ENCODE results near the gene HSPG2.
A peak's percentile ranks its signal among the peaks of the same experiment; 100 is the strongest.

Gene HSPG2

DNA sequence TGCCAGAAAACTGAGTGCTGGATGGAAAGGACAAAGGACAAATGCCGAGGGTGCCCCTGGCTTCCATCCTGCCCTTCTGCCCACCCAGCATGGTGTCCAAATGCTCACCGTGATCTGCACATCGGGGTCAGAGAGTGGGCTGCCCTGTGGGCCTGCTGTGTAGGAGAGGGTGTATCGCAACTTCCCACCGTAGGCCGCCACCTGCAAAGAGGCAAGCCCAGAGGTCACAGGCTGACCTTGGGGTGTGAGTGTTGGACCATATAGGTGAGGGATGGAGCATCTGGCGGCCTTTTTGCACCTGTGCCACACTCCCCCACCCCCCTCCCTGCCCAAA is 71.5 kb downstream of the HSPG2 start:
- Histone ChIP-seq H3K79me2 (ENCODE audit: control insufficient read depth, insufficient read depth, low read length) (no peaks in the 10 kb centered on the region), H2BK5ac (ENCODE audit: low read length) (no peak overlapping the region), H3K4ac (ENCODE audit: low read depth, low read length) (no peak overlapping the region), H3K27ac (ENCODE audit: low read depth, low read length) (no peak overlapping the region), H2BK15ac (replicated peaks; ENCODE audit: low read depth) (no peak overlapping the region), H3K27me3 (ENCODE audit: insufficient read depth, low read length, poor library complexity) (no peaks in the 10 kb centered on the region), H3K56ac (ENCODE audit: low read length) (no peak overlapping the region), H2AK5ac (ENCODE audit: low read length) (no peak overlapping the region), H3K36me3 (ENCODE audit: control insufficient read depth, insufficient read depth, low read length) (peaks cover 7% of the 10 kb centered on the region), H4K8ac (ENCODE audit: low read depth, low read length) (no peak overlapping the region), H3K18ac (ENCODE audit: low read length) (no peak overlapping the region), H3K79me1 (ENCODE audit: low read length) (no peaks in the 10 kb centered on the region), H2BK120ac (ENCODE audit: low read depth, low read length) (no peak overlapping the region), H3K4me1 (ENCODE audit: control insufficient read depth, low read depth, low read length) (peaks cover 3% of the 10 kb centered on the region), H3K23ac (ENCODE audit: low read length) (no peak overlapping the region), H4K5ac (ENCODE audit: low read length) (no peak overlapping the region), H3K4me3 (ENCODE audit: low read length) (no peak overlapping the region), H3K9ac (ENCODE audit: low read length) (no peak overlapping the region), H3K4me2 (ENCODE audit: low read length) (no peak overlapping the region)
- no CpG with 5 or more reads among the region's 7 CpGs for WGBS (ENCODE audit: extremely low coverage, insufficient coverage, low lambda C conversion rate)
- DNase-seq, result no peak

DNA sequence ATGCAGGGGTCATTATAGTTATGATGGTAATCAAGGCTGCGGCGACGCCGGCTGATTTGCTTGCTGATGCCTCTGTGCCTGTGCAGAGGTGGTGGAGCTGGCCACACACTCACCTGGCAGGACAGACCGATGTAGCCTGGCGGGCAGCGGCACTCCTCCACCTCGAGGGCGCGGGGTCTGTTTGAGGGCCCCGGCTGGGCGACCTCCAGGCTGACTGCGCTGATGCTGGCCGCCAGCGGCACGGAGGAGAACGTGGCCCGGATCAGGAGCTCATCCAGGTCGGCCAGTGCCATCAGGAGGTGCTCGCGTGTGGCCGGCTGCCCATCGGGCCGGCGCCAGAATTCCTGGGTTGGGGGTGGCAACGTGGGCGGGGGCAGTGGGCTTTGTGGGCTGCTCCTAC is 72.4 kb downstream of the HSPG2 start:
- Histone ChIP-seq H2BK5ac (ENCODE audit: low read length) (no peak overlapping the region), H3K4ac (ENCODE audit: low read depth, low read length) (no peak overlapping the region), H3K4me1 (ENCODE audit: control insufficient read depth, low read depth, low read length) (peaks cover 3% of the 10 kb centered on the region), H2AK5ac (ENCODE audit: low read length) (no peak overlapping the region), H3K4me3 (ENCODE audit: low read length) (no peak overlapping the region), H3K27me3 (ENCODE audit: insufficient read depth, low read length, poor library complexity) (no peaks in the 10 kb centered on the region), H4K5ac (ENCODE audit: low read length) (no peak overlapping the region), H2BK120ac (ENCODE audit: low read depth, low read length) (no peak overlapping the region), H3K18ac (ENCODE audit: low read length) (no peak overlapping the region), H3K27ac (ENCODE audit: low read depth, low read length) (no peak overlapping the region), H3K9ac (ENCODE audit: low read length) (no peak overlapping the region), H3K79me2 (ENCODE audit: control insufficient read depth, insufficient read depth, low read length) (no peaks in the 10 kb centered on the region), H3K4me2 (ENCODE audit: low read length) (no peak overlapping the region), H3K56ac (ENCODE audit: low read length) (no peak overlapping the region), H2BK15ac (replicated peaks; ENCODE audit: low read depth) (no peak overlapping the region), H4K8ac (ENCODE audit: low read depth, low read length) (no peak overlapping the region), H3K23ac (ENCODE audit: low read length) (no peak overlapping the region), H3K79me1 (ENCODE audit: low read length) (no peaks in the 10 kb centered on the region), H3K36me3 (ENCODE audit: control insufficient read depth, insufficient read depth, low read length) (peaks cover 9% of the 10 kb centered on the region)
- DNase-seq, result no peak
- WGBS (ENCODE audit: extremely low coverage, insufficient coverage, low lambda C conversion rate), result no CpG with 5 or more reads among the region's 27 CpGs

DNA sequence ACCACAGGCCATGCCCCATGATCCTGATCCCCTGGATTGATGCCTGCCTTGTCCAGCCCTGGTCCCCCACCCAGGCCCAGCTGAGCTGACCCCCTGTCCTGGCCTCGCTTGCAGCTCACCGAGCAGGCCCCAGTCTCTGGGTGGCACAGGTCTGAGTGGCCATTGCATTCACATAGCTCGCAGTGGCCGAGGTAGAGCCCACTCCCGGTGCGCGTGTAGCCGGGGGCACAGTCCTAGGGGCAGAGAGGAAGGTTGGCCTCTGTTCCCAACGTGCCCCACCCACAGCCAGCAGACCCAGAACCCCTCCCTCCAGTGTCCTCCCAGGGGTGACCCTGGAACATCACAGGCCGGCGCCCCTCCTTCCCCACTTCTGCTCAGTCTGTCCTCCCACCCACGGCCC is 73.1 kb downstream of the HSPG2 start:
- no peak overlapping the region for H2BK120ac ChIP-seq (ENCODE audit: low read depth, low read length)
- no peak overlapping the region for H3K4me2 ChIP-seq (ENCODE audit: low read length)
- DNase-seq, result no peak
- no peaks in the 10 kb centered on the region for H3K79me1 ChIP-seq (ENCODE audit: low read length)
- no peaks in the 10 kb centered on the region for H3K27me3 ChIP-seq (ENCODE audit: insufficient read depth, low read length, poor library complexity)
- no peak overlapping the region for H2BK15ac ChIP-seq (replicated peaks; ENCODE audit: low read depth)
- H3K4me3 ChIP-seq (ENCODE audit: low read length), result no peak overlapping the region
- no peak overlapping the region for H2BK5ac ChIP-seq (ENCODE audit: low read length)
- peaks cover 3% of the 10 kb centered on the region for H3K4me1 ChIP-seq (ENCODE audit: control insufficient read depth, low read depth, low read length)
- no peaks in the 10 kb centered on the region for H3K79me2 ChIP-seq (ENCODE audit: control insufficient read depth, insufficient read depth, low read length)
- WGBS (ENCODE audit: extremely low coverage, insufficient coverage, low lambda C conversion rate), result no CpG with 5 or more reads among the region's 12 CpGs
- H3K9ac ChIP-seq (ENCODE audit: low read length), result no peak overlapping the region
- H3K36me3 ChIP-seq (ENCODE audit: control insufficient read depth, insufficient read depth, low read length), result peaks cover 9% of the 10 kb centered on the region
- H3K27ac ChIP-seq (ENCODE audit: low read depth, low read length), result no peak overlapping the region
- H3K18ac ChIP-seq (ENCODE audit: low read length), result no peak overlapping the region
- no peak overlapping the region for H3K56ac ChIP-seq (ENCODE audit: low read length)
- no peak overlapping the region for H4K5ac ChIP-seq (ENCODE audit: low read length)
- no peak overlapping the region for H3K4ac ChIP-seq (ENCODE audit: low read depth, low read length)
- H4K8ac ChIP-seq (ENCODE audit: low read depth, low read length), result no peak overlapping the region
- H3K23ac ChIP-seq (ENCODE audit: low read length), result no peak overlapping the region
- no peak overlapping the region for H2AK5ac ChIP-seq (ENCODE audit: low read length)

DNA sequence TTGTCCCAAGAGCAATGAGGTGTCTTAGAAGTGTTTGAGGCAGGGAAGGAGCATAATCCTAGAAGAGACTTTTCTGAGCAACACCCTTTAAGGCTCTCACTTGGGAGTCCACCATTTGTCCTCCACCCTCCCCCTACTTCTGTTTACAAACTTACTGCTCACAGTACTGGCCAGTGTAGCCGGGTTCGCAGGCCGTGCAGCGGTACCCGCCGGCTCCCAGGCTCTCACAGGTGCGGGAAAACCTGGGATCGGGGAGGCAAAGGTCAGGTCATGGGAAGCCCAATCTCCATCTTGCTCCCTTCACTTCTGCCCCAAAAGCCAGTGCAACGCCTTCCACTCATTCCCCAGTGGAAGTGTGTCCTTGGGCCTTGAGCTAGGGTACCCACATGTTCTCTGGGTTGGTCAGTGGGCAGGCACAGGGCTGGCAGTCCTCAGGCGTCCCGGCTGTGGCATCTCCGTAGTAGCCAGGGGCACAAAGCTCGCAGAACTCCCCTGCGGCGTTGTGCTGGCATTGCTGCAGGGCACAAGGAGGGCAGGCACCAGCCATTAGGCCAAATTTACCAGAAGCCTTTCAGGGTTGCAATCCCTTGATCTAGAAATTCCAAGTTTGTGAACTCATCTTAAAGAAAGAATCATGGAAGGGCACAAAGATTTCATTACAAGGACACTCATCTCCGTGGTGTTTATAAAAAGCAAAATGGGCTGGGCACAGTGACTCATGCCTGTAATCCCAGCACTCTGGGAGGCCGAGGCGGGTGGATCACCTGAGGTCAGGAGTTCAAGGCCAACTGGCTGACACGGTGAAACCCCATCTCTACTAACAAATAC is 75.3 kb downstream of the HSPG2 start:
- Histone ChIP-seq H3K27me3 (ENCODE audit: insufficient read depth, low read length, poor library complexity) (no peaks in the 10 kb centered on the region), H2BK120ac (ENCODE audit: low read depth, low read length) (no peak overlapping the region), H3K36me3 (ENCODE audit: control insufficient read depth, insufficient read depth, low read length) (peaks cover 15% of the 10 kb centered on the region), H2BK5ac (ENCODE audit: low read length) (no peak overlapping the region), H3K18ac (ENCODE audit: low read length) (no peak overlapping the region), H4K8ac (ENCODE audit: low read depth, low read length) (no peak overlapping the region), H3K4me2 (ENCODE audit: low read length) (no peak overlapping the region), H3K79me2 (ENCODE audit: control insufficient read depth, insufficient read depth, low read length) (no peaks in the 10 kb centered on the region), H3K27ac (ENCODE audit: low read depth, low read length) (no peak overlapping the region), H4K5ac (ENCODE audit: low read length) (no peak overlapping the region), H3K23ac (ENCODE audit: low read length) (no peak overlapping the region), H2AK5ac (ENCODE audit: low read length) (no peak overlapping the region), H3K56ac (ENCODE audit: low read length) (no peak overlapping the region), H3K9ac (ENCODE audit: low read length) (no peak overlapping the region), H3K4me1 (ENCODE audit: control insufficient read depth, low read depth, low read length) (peaks cover 3% of the 10 kb centered on the region), H2BK15ac (replicated peaks; ENCODE audit: low read depth) (no peak overlapping the region), H3K79me1 (ENCODE audit: low read length) (no peaks in the 10 kb centered on the region), H3K4ac (ENCODE audit: low read depth, low read length) (no peak overlapping the region), H3K4me3 (ENCODE audit: low read length) (no peak overlapping the region)
- WGBS (ENCODE audit: extremely low coverage, insufficient coverage, low lambda C conversion rate), result no CpG with 5 or more reads among the region's 19 CpGs
- DNase-seq, result no peak

DNA sequence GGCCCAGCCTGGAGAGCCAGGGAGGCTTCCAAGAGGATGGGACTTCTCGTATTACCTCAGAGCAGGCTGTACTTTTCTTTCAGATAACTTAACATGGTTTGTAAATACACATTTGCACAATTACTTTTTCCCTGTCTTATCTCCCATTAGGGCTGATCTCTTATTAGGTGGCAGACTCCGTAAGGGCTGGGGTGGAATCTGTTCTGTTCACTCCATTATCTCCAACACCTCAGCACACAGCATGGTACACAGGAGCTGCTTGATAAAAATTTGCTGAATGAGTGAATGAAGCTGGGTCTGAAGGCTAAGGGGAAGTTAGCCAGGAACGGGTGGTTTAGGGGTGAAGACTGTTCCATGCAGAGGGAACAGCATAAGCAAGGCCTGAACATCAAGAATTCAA is 76.1 kb downstream of the HSPG2 start:
- Histone ChIP-seq H3K4me1 (ENCODE audit: control insufficient read depth, low read depth, low read length) (no peaks in the 10 kb centered on the region), H3K36me3 (ENCODE audit: control insufficient read depth, insufficient read depth, low read length) (peaks cover 19% of the 10 kb centered on the region), H3K4me2 (ENCODE audit: low read length) (no peak overlapping the region), H3K56ac (ENCODE audit: low read length) (no peak overlapping the region), H3K23ac (ENCODE audit: low read length) (no peak overlapping the region), H3K4ac (ENCODE audit: low read depth, low read length) (no peak overlapping the region), H3K27me3 (ENCODE audit: insufficient read depth, low read length, poor library complexity) (no peaks in the 10 kb centered on the region), H2AK5ac (ENCODE audit: low read length) (no peak overlapping the region), H3K79me1 (ENCODE audit: low read length) (no peaks in the 10 kb centered on the region), H2BK5ac (ENCODE audit: low read length) (no peak overlapping the region), H3K4me3 (ENCODE audit: low read length) (no peak overlapping the region), H2BK15ac (replicated peaks; ENCODE audit: low read depth) (no peak overlapping the region), H4K5ac (ENCODE audit: low read length) (no peak overlapping the region), H2BK120ac (ENCODE audit: low read depth, low read length) (no peak overlapping the region), H4K8ac (ENCODE audit: low read depth, low read length) (no peak overlapping the region), H3K18ac (ENCODE audit: low read length) (no peak overlapping the region), H3K79me2 (ENCODE audit: control insufficient read depth, insufficient read depth, low read length) (no peaks in the 10 kb centered on the region), H3K9ac (ENCODE audit: low read length) (no peak overlapping the region), H3K27ac (ENCODE audit: low read depth, low read length) (no peak overlapping the region)
- WGBS (ENCODE audit: extremely low coverage, insufficient coverage, low lambda C conversion rate), result no CpG with 5 or more reads among the region's 3 CpGs
- peak; percentile 79 for DNase-seq

DNA sequence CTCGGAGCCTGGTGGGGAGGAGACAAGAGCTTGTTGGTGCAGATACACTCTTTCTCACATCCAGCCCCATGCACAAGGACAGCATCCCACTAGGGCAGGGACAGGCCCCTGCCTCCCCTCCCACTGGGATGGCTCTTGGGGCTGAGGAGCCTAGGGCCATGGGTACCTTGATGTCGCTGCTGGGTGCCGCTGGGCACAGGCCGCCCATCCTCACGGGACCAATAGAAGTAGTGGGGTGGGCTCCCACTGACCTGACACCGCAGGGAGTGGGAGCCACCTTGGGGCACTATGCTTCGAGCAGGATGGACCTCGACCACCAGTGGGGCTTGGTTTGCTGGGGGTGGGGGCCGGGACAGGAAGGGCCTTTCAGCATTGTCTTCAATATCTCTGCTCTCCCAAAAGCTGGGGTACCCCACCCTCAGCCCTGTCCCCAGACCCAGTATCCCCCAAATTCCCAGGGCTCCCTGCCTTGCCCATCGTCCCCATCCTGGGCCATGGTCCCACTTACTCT is 77.4 kb downstream of the HSPG2 start:
- no peak overlapping the region for H3K18ac ChIP-seq (ENCODE audit: low read length)
- no peaks in the 10 kb centered on the region for H3K79me2 ChIP-seq (ENCODE audit: control insufficient read depth, insufficient read depth, low read length)
- no CpG with 5 or more reads among the region's 10 CpGs for WGBS (ENCODE audit: extremely low coverage, insufficient coverage, low lambda C conversion rate)

More for the DNA sequence above, 77.4 kb downstream of the HSPG2 start:
- Histone ChIP-seq H2AK5ac (ENCODE audit: low read length) (no peak overlapping the region), H3K9ac (ENCODE audit: low read length) (no peak overlapping the region), H2BK15ac (replicated peaks; ENCODE audit: low read depth) (no peak overlapping the region), H3K36me3 (ENCODE audit: control insufficient read depth, insufficient read depth, low read length) (peaks cover 18% of the 10 kb centered on the region), H2BK5ac (ENCODE audit: low read length) (no peak overlapping the region), H2BK120ac (ENCODE audit: low read depth, low read length) (no peak overlapping the region), H4K8ac (ENCODE audit: low read depth, low read length) (no peak overlapping the region), H3K4me1 (ENCODE audit: control insufficient read depth, low read depth, low read length) (no peaks in the 10 kb centered on the region), H3K4ac (ENCODE audit: low read depth, low read length) (no peak overlapping the region), H4K5ac (ENCODE audit: low read length) (no peak overlapping the region), H3K56ac (ENCODE audit: low read length) (no peak overlapping the region), H3K4me2 (ENCODE audit: low read length) (no peak overlapping the region), H3K23ac (ENCODE audit: low read length) (no peak overlapping the region), H3K27me3 (ENCODE audit: insufficient read depth, low read length, poor library complexity) (no peaks in the 10 kb centered on the region), H3K27ac (ENCODE audit: low read depth, low read length) (peak overlapping the region; percentile 33), H3K4me3 (ENCODE audit: low read length) (no peak overlapping the region), H3K79me1 (ENCODE audit: low read length) (no peaks in the 10 kb centered on the region)
- no peak for DNase-seq
